HL-60/S4 treated with retinoic acid at 250 ng/mL for 4 days and 3 days (cell line): ENCODE data around the gene FANCC.

Experiments
- in situ Hi-C: fragments of 300-500 bp; cut with MboI; formaldehyde crosslinking; loops from 2 replicates; pipeline ENCODE4 v1.7.0; 2022; ENCODE audit warnings: low sequenced_read_pairs

FANCC gene

GRCh38 chr9:95105519-95106287, 211.8 kb downstream of the FANCC start:
- in situ Hi-C loops, result loop anchor here (25.0 kb wide), 1 partner anchor 418 kb away; no protein-coding TSS in a partner anchor

GRCh38 chr9:95104980-95105379, 212.5 kb downstream of the FANCC start:
- in situ Hi-C loops, result loop anchor here (25.0 kb wide), 1 partner anchor 418 kb away; no protein-coding TSS in a partner anchor

GRCh38 chr9:95104581-95104960, 212.9 kb downstream of the FANCC start:
- in situ Hi-C loops, result loop anchor here (25.0 kb wide), 1 partner anchor 417 kb away; no protein-coding TSS in a partner anchor

GRCh38 chr9:95103871-95104580, 213.5 kb downstream of the FANCC start:
- in situ Hi-C loops, result loop anchor here (25.0 kb wide), 1 partner anchor 417 kb away; no protein-coding TSS in a partner anchor

DNA sequence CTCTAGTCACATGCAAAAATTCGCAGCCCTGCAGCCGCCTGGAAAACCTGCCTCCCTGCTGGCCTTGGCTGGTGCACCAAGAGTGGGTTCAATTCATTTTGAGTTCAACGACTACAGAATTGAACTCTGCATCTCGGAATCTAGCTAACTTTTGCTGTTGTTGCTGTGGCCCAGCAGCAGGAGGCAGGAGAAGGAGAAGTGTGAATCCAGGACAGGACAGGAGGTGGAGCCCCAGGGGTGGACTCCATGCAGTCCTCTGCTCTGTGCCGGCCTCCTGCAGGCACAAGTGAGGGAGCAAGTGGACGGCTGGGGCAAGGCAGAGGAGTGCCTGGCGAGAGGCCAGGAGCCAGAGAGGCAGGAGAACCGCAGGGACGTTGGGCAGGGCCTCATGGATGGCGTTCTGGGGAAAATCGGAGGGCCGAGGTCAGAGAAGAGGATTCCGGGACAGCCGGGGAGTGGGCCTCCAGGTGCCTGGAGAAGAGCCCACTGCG, 214.2 kb downstream of the FANCC start:
- in situ Hi-C loops, result loop anchor here (25.0 kb wide), 1 partner anchor 416 kb away; no protein-coding TSS in a partner anchor

DNA sequence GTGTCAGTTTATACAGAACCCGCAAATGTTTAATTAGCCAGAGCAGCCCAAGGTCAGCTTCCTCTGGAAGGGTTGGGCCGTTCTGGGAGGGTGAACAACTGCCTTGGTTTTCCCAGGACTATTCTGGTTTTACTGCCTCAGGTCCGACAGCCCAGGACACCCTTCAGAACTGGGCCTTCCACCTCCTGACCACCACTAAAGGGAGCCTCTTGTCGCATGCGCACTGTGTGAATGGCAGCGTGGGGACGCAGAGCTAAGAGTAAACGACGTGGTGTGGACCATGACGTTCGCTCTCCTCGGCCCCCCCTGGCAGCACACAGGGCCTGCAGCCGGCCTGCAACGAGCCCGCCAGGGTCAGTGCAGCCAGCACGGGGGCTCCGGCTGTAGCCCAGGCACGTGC, 214.9 kb downstream of the FANCC start:
- in situ Hi-C loops, result loop anchor here (25.0 kb wide), 1 partner anchor 415 kb away; no protein-coding TSS in a partner anchor

DNA sequence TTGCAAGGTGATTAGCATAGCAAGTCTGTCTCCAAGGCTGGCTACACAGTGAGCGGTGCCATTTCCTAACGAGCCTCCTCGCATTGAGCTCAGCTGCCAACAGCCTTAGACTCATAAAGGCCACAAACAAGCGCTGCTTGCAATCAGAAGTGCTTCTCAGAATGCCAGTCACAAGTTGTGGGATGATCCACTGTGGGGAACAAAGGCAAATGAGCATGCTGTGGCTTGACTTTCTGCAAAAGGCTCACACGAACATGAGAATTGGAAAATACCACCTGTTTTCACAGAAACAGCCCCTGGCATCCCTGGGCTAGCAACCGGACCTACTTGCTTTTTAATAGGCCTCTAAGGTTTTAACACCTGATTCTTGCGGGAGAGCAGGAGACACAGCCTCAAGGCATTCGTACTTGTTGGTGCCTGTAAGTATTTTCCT, 215.5 kb downstream of the FANCC start:
- in situ Hi-C loops, result loop anchor here (25.0 kb wide), 1 partner anchor 415 kb away; no protein-coding TSS in a partner anchor

DNA sequence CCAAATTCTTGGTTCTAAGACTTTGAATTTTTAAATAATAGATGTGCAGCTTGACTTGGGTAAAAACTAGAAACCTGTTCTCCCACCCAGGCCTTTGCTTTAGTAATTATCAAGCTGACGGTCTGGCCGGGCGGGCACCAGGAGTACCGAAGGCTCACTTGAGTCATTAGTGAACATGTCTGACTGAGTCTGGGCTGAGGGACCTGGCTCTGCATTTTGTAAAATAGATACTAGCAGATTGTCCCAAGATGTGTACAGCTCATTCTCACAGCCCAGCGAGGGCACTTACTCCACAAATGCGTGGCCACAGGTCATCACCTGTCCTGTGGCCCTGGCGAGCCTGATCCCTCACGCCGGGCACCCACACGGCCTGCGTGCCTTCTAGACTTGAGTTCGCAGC, 216.2 kb downstream of the FANCC start:
- in situ Hi-C loops, result loop anchor here (25.0 kb wide), 1 partner anchor 414 kb away; no protein-coding TSS in a partner anchor

DNA sequence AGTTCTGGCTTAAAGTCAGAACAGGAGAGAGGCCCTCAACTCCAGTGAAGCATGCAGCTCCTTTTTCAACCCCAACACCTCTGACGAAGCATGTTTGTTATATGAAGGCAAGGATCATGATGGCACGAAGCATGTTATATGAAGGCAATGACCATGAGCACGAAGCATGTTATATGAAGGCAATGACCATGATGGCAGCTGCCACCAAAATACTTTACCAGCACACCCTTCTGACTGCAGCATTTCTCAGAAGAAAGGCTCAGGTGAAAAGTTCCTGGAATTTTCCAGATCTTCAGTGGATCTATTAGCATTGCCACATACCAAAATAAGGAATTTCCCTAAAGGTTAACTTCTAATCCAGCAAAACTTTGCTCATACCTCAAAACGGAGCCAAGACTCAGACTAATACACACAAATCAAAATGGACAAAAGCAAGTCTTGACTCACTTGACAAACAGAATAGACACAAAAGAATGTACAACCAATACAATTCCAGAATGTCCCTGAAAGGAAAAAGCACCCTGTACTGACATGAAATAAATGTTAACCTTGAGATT, 217.4 kb downstream of the FANCC start:
- in situ Hi-C loops, result loop anchor here (25.0 kb wide), 1 partner anchor 413 kb away; no protein-coding TSS in a partner anchor

DNA sequence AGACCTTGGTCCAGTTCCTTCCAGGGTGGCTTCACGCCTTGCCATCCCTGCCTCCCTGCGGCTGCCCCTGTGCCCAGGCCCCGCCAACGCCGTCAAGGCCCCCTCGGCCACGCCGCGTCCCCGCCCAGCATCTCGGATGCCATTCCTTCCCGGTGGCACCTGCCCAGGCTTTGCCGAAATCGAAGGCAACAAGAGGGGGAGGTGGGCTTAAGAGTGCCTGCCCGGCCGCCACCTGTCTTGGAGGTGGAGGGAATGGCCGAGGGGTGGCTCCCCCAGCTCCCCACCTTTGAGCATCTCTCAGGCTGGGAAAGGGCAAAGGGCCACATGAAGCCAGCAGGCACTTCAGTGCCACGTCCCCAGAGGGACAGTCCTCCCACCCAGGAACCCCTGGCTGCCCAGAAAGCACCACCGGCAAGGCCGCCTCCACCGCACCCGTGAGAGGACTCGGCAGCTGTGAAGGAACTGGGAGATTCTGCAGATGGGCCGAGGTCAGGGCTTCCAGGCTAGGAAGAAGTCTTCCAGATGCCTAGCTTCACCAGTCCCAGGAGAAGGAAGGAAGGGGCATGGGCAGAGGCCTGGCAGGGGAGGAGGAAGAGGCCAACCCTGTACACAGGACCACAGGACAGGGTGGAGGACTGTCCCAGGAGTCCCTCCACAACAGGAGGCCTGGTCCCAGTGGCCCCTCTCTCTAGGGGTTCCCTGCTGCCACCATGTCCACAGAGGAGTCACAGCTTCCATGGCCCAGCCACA, 218.0 kb downstream of the FANCC start:
- in situ Hi-C loops, result loop anchor here (25.0 kb wide), 1 partner anchor 412 kb away; no protein-coding TSS in a partner anchor

DNA sequence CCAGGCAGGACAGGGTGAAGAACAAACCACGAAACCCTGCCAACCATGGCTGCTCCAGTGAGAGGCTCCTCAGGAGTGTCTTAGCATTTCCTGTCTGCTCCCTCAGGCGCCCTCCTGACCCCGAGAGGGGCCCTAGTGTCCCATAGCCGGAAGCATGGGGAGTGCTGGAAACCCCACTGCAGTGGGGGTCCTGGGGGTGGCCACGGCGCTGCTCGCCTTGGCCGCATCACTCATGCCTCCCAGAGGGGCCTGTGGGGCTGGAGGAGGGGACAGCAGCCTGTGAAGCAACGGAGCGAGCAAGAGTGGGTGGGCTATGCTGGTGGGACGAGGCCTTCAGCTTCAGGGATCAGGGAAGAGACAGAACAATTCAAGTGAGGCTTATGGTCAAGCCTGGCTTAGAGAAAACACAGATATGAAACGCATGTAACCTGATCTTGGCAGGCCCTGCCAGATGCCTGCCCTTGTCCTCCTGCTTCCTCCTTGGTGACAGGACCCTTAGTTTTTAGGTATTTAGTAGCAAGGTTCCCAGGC, 219.1 kb downstream of the FANCC start:
- in situ Hi-C loops, result no loop called here

DNA sequence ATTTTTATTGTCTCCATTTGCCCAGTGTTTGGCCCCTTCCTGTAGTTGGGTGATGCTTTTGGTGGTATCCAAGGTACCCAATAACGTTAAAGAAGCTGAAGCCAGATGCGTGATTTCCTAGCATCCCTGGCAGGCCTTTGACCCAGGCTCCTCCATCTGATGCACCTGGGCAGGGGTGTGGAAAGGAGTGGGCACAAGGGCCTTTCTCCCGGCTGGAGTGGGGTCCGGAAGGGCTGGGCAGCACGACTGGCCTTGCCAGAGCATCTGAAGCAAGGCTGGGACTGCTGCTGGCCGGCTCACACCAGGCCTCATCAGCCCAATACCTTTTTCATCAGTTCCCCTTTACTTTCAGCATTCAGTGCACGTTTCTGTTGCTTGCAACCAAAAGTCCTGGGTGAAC, 220.2 kb downstream of the FANCC start:
- in situ Hi-C loops, result no loop called here

GRCh38 chr9:95096807-95097206, 220.7 kb downstream of the FANCC start:
- in situ Hi-C loops, result no loop called here

- in situ Hi-C loops, result no loop called here
Observed at GRCh38 chr9:95096381-95096780, 221.1 kb downstream of the FANCC start.

DNA sequence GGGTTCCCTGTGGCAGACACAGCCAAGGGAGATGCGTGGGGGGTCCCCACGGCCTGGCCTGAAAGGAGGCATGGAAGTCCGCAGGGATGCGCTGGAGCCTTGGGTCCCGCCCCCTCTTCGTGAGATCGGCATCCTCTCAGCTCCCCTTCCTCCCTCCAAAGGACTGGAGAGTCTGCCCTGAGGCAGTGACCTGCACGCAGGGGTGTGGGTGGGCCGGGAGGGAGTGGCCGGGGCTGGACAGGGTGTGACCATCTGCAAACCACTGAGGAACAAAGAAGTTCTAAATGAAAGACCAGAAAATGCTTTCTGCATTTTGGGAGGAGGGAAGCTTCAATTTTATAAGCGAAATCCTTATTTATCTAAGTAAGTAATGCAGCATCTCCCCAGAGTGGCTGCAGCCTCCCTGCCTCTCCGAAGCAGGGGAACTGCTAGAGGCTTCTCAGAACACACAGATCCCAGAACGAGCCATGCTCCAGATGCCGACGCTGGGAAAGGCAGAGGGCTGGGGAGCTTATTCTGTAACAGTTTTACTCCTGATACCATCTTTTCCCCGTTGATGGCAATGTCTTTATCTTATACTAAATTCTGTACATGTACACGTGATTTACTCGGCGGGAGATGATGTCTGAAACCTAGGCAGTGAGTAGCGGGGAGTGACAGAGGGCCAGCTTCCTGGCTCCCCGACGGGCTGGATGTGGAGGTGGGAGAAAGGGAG, 221.7 kb downstream of the FANCC start:
- in situ Hi-C loops, result no loop called here

- in situ Hi-C loops, result no loop called here
Observed at GRCh38 chr9:95094002-95094401, 223.5 kb downstream of the FANCC start.

GRCh38 chr9:95093586-95093985, 223.9 kb downstream of the FANCC start:
- in situ Hi-C loops, result no loop called here

- in situ Hi-C loops, result no loop called here
Observed at GRCh38 chr9:95092262-95093072, 225.0 kb downstream of the FANCC start.
